ENCODE results near the gene SYT2. TPM values are rescaled to one million over a fixed set of nuclear protein-coding genes. Genes with fewer than 3 reads are reported as not detected.
"Not testable (repeated sequence)": the region's sequence is repeated elsewhere in the genome, so short reads cannot be mapped to it uniquely, and the experiment has no call there.

SYT2 gene
- total RNA-seq, 1 experiment from 2014 or later: not detected

- BruUV-seq (replicated peaks): no TSS peak
Observed at GRCh38 chr1:202562444-202563060, 147.7 kb downstream of the SYT2 start.

GRCh38 chr1:202561726-202562443, 148.4 kb downstream of the SYT2 start:
- Histone ChIP-seq H3K9ac (ENCODE audit: low read length) (no peak overlapping the region), H3K9me2 (replicated peaks; ENCODE audit: low read length) (no peaks in the 10 kb centered on the region), H3K27ac (ENCODE audit: low read length) (no peak overlapping the region), H2AFZ (ENCODE audit: low read length) (no peak overlapping the region), H4K20me1 (ENCODE audit: low read length) (no peaks in the 10 kb centered on the region), H3K4me2 (ENCODE audit: low read length) (no peak overlapping the region), H3F3A (ENCODE audit: low read length, unreplicated experiment) (no peaks in the 10 kb centered on the region), H3K79me2 (ENCODE audit: low read length) (no peaks in the 10 kb centered on the region), H3K4me1 (ENCODE audit: insufficient read depth, low read length) (no peaks in the 10 kb centered on the region), H3K27me3 (ENCODE audit: low read length) (no peaks in the 10 kb centered on the region), H3K36me3 (ENCODE audit: low read depth, low read length) (no peaks in the 10 kb centered on the region), H3K9me3 (ENCODE audit: low read length) (no peaks in the 10 kb centered on the region), H3K4me3 (ENCODE audit: low read length) (no peak overlapping the region)
- DNase-seq: no peak
- POLR2A ChIA-PET (ENCODE audit: unreplicated experiment): no interaction called here
- CTCF ChIA-PET: interaction anchor here (0.6 kb wide), 1 partner anchor 12 kb away, joined by 5 read pairs; no protein-coding TSS in a partner anchor
- ATAC-seq: no peak
- TF ChIP-seq CTCF (conservative IDR thresholded peaks at IDR 0.05; ENCODE audit: low read depth, low read length) (no peak; the same call in 1 of the 2 replicates), EZH2 (IDR thresholded peaks at IDR 0.05; ENCODE audit: low read length, unreplicated experiment) (no peak), EZH2phosphoT487 (IDR thresholded peaks at IDR 0.05; ENCODE audit: borderline replicate concordance, low read length) (no peak)
- intact Hi-C loops (cut with micrococcal nuclease): no loop called here
- no TSS peak for BruUV-seq (replicated peaks)

More at GRCh38 chr1:202562444-202563060, 147.7 kb downstream of the SYT2 start:
- H3K27me3 ChIP-seq (ENCODE audit: low read length): no peaks in the 10 kb centered on the region
- no peaks in the 10 kb centered on the region for H3K9me2 ChIP-seq (replicated peaks; ENCODE audit: low read length)
- H3K4me3 ChIP-seq (ENCODE audit: low read length): no peak overlapping the region
- no peaks in the 10 kb centered on the region for H3K4me1 ChIP-seq (ENCODE audit: insufficient read depth, low read length)
- H3F3A ChIP-seq (ENCODE audit: low read length, unreplicated experiment): no peaks in the 10 kb centered on the region
- no peak overlapping the region for H3K27ac ChIP-seq (ENCODE audit: low read length)
- H4K20me1 ChIP-seq (ENCODE audit: low read length): no peaks in the 10 kb centered on the region
- no peaks in the 10 kb centered on the region for H3K36me3 ChIP-seq (ENCODE audit: low read depth, low read length)
- no peaks in the 10 kb centered on the region for H3K9me3 ChIP-seq (ENCODE audit: low read length)
- ATAC-seq (no peak), DNase-seq (no peak)
- intact Hi-C loops (cut with micrococcal nuclease): no loop called here
- no peak overlapping the region for H2AFZ ChIP-seq (ENCODE audit: low read length)
- ChIA-PET CTCF (no interaction called here), POLR2A (ENCODE audit: unreplicated experiment) (no interaction called here)
- H3K4me2 ChIP-seq (ENCODE audit: low read length): no peak overlapping the region
- H3K9ac ChIP-seq (ENCODE audit: low read length): no peak overlapping the region
- H3K79me2 ChIP-seq (ENCODE audit: low read length): no peaks in the 10 kb centered on the region
- TF ChIP-seq EZH2 (IDR thresholded peaks at IDR 0.05; ENCODE audit: low read length, unreplicated experiment) (no peak), CTCF (conservative IDR thresholded peaks at IDR 0.05; ENCODE audit: low read depth, low read length) (no peak), EZH2phosphoT487 (IDR thresholded peaks at IDR 0.05; ENCODE audit: borderline replicate concordance, low read length) (no peak)

GRCh38 chr1:202561240-202561639, 149.0 kb downstream of the SYT2 start:
- no peak for DNase-seq
- no peaks in the 10 kb centered on the region for H3K27me3 ChIP-seq (ENCODE audit: low read length)
- ChIA-PET CTCF (interaction anchor here (0.6 kb wide), 1 partner anchor 13 kb away, joined by 5 read pairs; no protein-coding TSS in a partner anchor), POLR2A (ENCODE audit: unreplicated experiment) (interaction anchor here (0.6 kb wide), 1 partner anchor 226 kb away, joined by 3 read pairs; no protein-coding TSS in a partner anchor)
- BruUV-seq (replicated peaks): no TSS peak
- H3K9ac ChIP-seq (ENCODE audit: low read length): no peak overlapping the region
- no peaks in the 10 kb centered on the region for H3K9me2 ChIP-seq (replicated peaks; ENCODE audit: low read length)
- H3K4me3 ChIP-seq (ENCODE audit: low read length): no peak overlapping the region
- no peak overlapping the region for H3K4me2 ChIP-seq (ENCODE audit: low read length)
- H3K9me3 ChIP-seq (ENCODE audit: low read length): no peaks in the 10 kb centered on the region
- no peaks in the 10 kb centered on the region for H4K20me1 ChIP-seq (ENCODE audit: low read length)
- no peak for ATAC-seq
- intact Hi-C loops (cut with micrococcal nuclease): no loop called here
- H3K4me1 ChIP-seq (ENCODE audit: insufficient read depth, low read length): no peaks in the 10 kb centered on the region
- H3K27ac ChIP-seq (ENCODE audit: low read length): no peak overlapping the region
- H3K36me3 ChIP-seq (ENCODE audit: low read depth, low read length): no peaks in the 10 kb centered on the region
- H3K79me2 ChIP-seq (ENCODE audit: low read length): no peaks in the 10 kb centered on the region
- TF ChIP-seq CTCF (conservative IDR thresholded peaks at IDR 0.05; ENCODE audit: low read depth, low read length): no peak
- TF ChIP-seq EZH2phosphoT487 (IDR thresholded peaks at IDR 0.05; ENCODE audit: borderline replicate concordance, low read length): no peak
- no peak for TF ChIP-seq EZH2 (IDR thresholded peaks at IDR 0.05; ENCODE audit: low read length, unreplicated experiment)
- H3F3A ChIP-seq (ENCODE audit: low read length, unreplicated experiment): no peaks in the 10 kb centered on the region
- H2AFZ ChIP-seq (ENCODE audit: low read length): no peak overlapping the region

- H3K4me1 ChIP-seq (ENCODE audit: insufficient read depth, low read length); H3K9me2 ChIP-seq (replicated peaks; ENCODE audit: low read length); H3K36me3 ChIP-seq (ENCODE audit: low read depth, low read length); H3K27ac ChIP-seq (ENCODE audit: low read length); POLR2A ChIA-PET (ENCODE audit: unreplicated experiment); H2AFZ ChIP-seq (ENCODE audit: low read length); H3K79me2 ChIP-seq (ENCODE audit: low read length); H3F3A ChIP-seq (ENCODE audit: low read length, unreplicated experiment); H3K9ac ChIP-seq (ENCODE audit: low read length); H3K4me2 ChIP-seq (ENCODE audit: low read length); H4K20me1 ChIP-seq (ENCODE audit: low read length); DNase-seq; H3K9me3 ChIP-seq (ENCODE audit: low read length); H3K27me3 ChIP-seq (ENCODE audit: low read length); H3K4me3 ChIP-seq (ENCODE audit: low read length); intact Hi-C loops (cut with micrococcal nuclease); BruUV-seq (replicated peaks); CTCF ChIA-PET: not testable (repeated sequence)
- ATAC-seq: peak; percentile 13; the same call in 1 of the 2 replicates
Observed at GRCh38 chr1:202557662-202558061, 152.6 kb downstream of the SYT2 start.

Data from PC-3 (cell line).